HCT116 (cell line): ENCODE results near the gene ZHX3.

Source experiments
- CTCF ChIP-seq, 3 experiments: fragments of 200-600 bp in 1 of 3; sonication (generic) in 1 of 3; IDR thresholded peaks in 2 of 3; conservative IDR thresholded peaks in 1 of 3; 2 replicates each; pipeline ENCODE4 v1.5.1; 2012 to 2017; ENCODE audit warnings: low read depth in 2 of 3, low read length in 2 of 3, antibody characterized with exemption in 1 of 3, borderline replicate concordance in 1 of 3, control low read depth in 1 of 3, mild to moderate bottlenecking in 1 of 3, mixed read lengths in 1 of 3, mixed run types in 1 of 3, moderate library complexity in 1 of 3; ENCODE audit not compliant: insufficient read depth in 1 of 3
- POLR2A ChIP-seq: IDR thresholded peaks from 2 replicates; pipeline ENCODE4 v1.7.0; 2011; ENCODE audit warnings: borderline replicate concordance; ENCODE audit not compliant: insufficient read depth, insufficient read length; ENCODE audit errors: extremely low read depth
- POLR2AphosphoS5 ChIP-seq: IDR thresholded peaks from 2 replicates; pipeline ENCODE4 v1.6.1; 2011; ENCODE audit warnings: mild to moderate bottlenecking, low read depth, low read length, moderate library complexity
- RAD21 ChIP-seq: IDR thresholded peaks from 2 replicates; pipeline ENCODE4 v1.6.1; 2012; ENCODE audit warnings: low read depth, mild to moderate bottlenecking
- REST ChIP-seq: IDR thresholded peaks from 2 replicates; pipeline ENCODE4 v1.6.1; 2012; ENCODE audit warnings: low read depth

DNA sequence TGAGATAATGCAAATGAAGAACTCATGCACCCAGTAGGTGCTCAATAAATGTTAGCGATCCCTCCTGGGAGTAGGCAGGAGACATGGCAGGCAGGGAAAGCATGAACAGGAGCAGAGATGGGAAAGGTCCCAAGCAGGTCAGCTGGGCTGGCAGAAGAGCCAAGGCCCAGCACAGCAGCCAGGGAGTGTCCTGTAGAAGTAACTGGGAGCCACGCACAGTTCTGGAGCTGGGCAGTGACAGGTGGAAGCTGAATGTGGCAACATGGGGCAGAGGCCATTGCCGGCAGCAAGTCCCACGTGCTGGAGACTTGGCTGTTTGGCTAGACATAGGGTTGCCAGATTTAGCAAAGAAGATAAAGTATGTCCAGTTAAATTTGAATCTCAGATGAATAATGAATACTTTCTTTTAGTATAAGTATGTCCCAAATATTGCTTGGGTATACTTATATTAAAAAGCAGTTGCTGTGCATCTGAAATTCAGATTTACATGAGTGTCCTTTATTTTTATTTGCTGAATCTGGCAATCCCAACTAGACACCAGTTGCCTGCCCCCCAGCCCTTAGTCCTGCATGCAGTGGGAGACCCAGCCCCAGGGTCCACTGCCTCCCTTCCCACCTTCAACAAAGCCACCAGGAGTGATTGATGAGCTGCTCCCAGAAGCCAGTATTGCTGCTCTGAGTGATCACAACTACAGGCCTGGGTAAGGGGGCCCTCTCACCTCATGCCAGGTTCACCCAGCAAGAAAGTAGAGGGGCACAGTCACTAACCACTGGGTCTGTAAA, 19.4 kb upstream of the ZHX3 start:
- TF ChIP-seq CTCF (IDR thresholded peaks at IDR 0.05 in 2 of 3, conservative IDR thresholded peaks at IDR 0.05 in 1 of 3; ENCODE audit: borderline replicate concordance in 1 of 3, insufficient read depth in 1 of 3, low read depth in 2 of 3, low read length in 2 of 3) (no peak), REST (no peak), POLR2A (no peak), RAD21 (no peak), POLR2AphosphoS5 (no peak)
